WI38 (cell line): ENCODE data around the gene DNAH8.

ENCODE experiments used
- H3K4me3 ChIP-seq: 2 replicates; pipeline ENCODE4 v1.5.1; 2011; ENCODE audit warnings: low read depth, mild to moderate bottlenecking, control low read depth, low read length
- TF ChIP-seq, protein P1 (sequence below): IDR thresholded peaks from 2 replicates; pipeline ENCODE4 v1.5.1; 2012; ENCODE audit warnings: low read depth, mild to moderate bottlenecking, control low read depth, low read length

The DNAH8 gene

DNA sequence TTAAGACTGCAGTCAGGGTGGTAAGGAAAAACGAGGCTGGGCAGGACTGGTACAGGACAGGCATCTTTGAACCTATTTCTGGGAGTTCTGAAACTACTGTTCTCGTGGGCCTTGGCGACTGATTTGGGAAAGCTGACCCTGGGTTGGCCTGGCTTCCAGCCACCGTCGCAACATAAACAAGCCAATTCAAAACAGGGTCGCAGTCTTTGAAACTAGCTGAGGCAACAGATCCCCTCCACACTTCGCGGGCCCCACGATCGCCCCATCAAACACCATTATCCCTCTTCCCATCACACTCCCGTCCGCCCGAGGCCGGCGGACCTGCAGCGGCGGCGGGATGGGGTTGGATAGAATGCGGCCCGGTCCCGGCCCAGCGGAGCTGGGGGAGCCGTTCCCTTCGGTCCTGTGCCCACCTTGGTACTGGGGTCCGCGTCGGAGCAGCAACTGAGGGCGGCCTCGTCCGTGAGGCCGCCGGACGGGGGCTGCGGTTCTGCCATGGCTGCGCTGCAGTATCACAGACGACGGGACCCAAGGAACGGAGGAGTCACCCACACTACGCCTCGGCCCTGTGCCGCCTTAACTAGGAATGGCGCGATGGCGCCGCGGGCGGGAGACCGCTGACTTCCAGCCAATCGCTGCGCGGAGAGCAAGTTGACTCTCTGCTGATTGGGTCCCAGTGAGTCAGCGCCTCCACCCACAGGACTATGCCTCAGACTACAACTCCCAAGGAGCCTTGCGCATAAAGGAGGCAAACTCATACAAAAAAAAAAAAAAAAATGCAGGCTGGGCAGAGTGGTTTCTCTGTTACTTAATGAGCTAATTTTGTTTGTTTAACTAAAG, 12.3 kb upstream of the DNAH8 start, which contains the start of gene GLO1:
Gene GLO1 (minus strand): TSS at position 588 of the 840 bp plus-strand sequence. CDS start 91 bp downstream, at position 497.
- TF ChIP-seq, protein P1, sequence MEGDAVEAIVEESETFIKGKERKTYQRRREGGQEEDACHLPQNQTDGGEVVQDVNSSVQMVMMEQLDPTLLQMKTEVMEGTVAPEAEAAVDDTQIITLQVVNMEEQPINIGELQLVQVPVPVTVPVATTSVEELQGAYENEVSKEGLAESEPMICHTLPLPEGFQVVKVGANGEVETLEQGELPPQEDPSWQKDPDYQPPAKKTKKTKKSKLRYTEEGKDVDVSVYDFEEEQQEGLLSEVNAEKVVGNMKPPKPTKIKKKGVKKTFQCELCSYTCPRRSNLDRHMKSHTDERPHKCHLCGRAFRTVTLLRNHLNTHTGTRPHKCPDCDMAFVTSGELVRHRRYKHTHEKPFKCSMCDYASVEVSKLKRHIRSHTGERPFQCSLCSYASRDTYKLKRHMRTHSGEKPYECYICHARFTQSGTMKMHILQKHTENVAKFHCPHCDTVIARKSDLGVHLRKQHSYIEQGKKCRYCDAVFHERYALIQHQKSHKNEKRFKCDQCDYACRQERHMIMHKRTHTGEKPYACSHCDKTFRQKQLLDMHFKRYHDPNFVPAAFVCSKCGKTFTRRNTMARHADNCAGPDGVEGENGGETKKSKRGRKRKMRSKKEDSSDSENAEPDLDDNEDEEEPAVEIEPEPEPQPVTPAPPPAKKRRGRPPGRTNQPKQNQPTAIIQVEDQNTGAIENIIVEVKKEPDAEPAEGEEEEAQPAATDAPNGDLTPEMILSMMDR, result no peak
- H3K4me3 ChIP-seq, result peak within 1 kb of the TSS; percentile 85

DNA sequence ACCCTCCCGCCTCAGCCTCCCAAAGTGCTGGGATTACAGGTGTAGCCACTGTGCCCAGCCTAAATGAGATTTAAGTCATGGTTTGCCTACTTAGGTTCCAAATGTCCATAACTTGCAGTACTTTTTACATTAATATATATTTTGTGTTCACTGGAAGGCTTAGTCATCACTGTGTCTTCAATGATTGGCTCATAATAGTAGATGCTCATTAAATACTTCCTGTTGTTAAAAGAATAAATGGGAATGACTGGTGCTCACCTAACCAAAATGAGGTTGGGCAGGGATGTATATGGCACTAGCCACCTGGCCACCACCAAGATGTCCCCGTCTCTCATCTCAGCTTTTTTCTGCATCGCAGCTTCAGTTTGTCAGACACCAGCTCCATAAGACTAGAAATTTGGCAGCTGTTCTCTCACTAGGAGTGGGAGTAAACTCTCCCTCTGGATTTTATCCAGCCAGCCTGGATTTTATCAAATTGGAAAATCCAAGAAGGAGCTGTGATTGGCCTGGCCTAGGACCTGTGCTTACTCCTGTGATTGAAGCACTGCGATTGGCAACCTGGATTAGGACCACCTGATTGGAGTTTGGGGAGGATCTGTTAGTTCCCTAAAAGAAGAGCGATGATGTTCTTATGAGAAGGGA, 11.0 kb upstream of the DNAH8 start:
- no peak overlapping the region for H3K4me3 ChIP-seq
- TF ChIP-seq, protein P1, result no peak

DNA sequence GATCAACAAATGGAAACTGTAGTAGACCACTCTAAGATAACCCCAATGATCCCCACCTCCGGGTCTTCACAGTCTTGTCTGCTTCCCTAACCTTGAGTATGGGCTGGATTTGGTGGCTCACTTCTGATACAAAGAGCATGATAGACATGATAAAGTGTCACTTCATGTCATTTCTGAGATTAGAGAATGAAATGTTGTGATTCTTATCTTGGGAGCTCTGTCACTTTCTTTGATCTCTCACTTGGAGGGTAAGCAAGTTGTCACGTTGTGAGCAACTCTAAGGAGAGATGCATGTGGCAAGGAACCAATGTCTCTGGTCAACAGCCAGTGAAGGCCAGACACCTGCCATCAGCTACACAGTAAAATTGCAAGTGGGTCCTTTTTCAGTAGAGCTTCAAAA, 9.2 kb upstream of the DNAH8 start:
- no peak overlapping the region for H3K4me3 ChIP-seq
- TF ChIP-seq, protein P1, result no peak

DNA sequence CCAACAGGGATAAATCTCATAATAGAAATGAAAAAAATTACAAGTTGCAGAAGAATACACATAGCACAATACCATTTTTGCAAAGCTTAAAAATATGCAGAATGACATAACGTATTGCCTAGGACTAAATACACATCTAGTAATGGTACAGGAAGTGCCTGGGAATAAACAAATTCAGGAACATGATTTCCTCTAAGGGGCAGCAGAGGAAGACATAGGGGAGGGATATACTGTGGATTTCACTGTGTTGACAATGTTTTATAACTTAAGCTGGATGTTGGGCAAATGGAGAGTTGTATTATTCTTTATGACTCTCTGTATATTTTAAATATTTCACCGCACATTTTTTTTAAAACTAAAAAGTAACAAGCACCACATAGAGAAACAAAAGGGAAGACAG, 6.6 kb upstream of the DNAH8 start:
- no peak overlapping the region for H3K4me3 ChIP-seq
- TF ChIP-seq, protein P1, result no peak

DNA sequence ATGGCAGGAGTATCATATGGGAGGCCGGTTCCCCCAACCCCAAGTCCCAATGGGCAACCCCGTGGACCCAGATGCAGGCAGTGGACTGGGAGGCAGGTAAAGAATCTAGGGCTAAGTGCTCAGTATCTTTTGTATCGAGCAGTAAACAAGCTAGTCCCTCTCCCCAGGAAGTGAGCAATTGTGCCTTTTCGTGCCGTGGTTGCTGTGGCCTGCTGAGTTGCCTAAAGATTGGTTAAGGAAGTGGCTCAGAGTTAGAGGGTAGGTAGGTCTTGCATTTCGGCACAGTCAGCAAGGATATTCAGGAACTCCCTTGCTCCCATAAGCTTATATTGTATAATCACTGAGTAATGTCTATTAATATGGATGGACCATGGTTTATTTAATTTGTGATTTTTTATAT, 1.3 kb upstream of the DNAH8 start:
- TF ChIP-seq, protein P1, result no peak
- H3K4me3 ChIP-seq, result no peak overlapping the region

DNA sequence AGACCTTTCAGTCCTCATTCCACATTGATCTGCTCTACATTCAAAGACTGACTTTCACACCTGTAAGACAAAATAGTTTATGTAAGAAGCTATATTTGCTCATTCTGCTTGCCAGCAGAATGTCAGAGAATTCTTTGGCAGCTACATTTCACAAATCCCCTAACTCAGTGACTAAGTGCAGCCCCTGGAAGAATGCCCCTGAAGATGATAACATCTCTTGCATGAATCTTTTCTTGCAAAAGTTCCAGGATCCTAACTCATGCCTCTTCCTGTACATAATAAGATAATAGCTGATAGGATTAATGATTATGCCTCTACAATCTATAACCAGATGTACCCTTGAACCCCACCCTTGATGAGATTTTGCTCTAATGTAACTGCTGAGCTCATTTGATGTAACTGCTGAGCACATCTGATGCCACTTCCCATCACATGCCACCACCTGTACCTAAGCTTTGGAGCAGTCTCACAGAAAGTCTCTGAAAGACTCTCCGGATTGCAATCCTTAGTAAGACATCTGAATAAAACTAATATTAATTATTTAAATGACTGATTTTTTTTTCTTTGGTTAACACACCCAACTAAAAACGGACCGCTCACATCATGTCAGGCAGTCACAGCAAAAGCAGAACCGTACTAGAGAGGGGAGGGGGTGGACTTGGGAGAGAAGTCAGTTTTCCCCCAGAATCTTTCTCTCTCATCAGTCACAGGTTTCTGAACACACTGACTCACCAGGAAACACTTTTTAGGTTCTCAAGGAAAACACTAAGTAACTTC, 684 bp upstream of the DNAH8 start:
- TF ChIP-seq, protein P1, result no peak

DNA sequence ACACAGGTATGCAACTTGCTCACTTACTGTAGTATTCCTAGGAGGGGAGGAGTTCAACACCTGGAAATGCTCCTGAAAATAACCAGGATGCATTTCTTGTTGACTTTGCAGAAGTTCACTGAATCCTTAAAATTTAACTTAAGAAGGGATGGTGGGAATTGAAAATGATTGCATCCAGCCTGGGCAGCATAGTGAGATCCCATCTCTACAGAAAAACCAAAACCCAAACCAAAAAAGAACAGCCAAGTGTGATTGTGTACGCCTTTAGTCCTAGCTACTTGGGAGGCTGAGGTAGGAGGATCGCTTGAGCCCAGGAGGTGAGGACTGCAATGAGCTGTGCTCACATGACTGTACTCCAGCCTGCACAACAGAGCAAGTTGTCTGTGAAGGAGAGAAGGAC, 1.7 kb downstream of the DNAH8 start:
- TF ChIP-seq, protein P1, result no peak

More for the DNA sequence above, 684 bp upstream of the DNAH8 start:
- H3K4me3 ChIP-seq, result no peak overlapping the region

More for the DNA sequence above, 1.7 kb downstream of the DNAH8 start:
- H3K4me3 ChIP-seq, result no peak overlapping the region
